NK-92 (cell line): Measurements from ENCODE around the gene ADAM33.

ENCODE experiments used
- DNase-seq: peaks from one replicate; lab custom pipeline; 2025; ENCODE audit not compliant: unreplicated experiment; lab: John Stamatoyannopoulos, UW

Gene ADAM33, protein sequence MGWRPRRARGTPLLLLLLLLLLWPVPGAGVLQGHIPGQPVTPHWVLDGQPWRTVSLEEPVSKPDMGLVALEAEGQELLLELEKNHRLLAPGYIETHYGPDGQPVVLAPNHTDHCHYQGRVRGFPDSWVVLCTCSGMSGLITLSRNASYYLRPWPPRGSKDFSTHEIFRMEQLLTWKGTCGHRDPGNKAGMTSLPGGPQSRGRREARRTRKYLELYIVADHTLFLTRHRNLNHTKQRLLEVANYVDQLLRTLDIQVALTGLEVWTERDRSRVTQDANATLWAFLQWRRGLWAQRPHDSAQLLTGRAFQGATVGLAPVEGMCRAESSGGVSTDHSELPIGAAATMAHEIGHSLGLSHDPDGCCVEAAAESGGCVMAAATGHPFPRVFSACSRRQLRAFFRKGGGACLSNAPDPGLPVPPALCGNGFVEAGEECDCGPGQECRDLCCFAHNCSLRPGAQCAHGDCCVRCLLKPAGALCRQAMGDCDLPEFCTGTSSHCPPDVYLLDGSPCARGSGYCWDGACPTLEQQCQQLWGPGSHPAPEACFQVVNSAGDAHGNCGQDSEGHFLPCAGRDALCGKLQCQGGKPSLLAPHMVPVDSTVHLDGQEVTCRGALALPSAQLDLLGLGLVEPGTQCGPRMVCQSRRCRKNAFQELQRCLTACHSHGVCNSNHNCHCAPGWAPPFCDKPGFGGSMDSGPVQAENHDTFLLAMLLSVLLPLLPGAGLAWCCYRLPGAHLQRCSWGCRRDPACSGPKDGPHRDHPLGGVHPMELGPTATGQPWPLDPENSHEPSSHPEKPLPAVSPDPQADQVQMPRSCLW

DNA sequence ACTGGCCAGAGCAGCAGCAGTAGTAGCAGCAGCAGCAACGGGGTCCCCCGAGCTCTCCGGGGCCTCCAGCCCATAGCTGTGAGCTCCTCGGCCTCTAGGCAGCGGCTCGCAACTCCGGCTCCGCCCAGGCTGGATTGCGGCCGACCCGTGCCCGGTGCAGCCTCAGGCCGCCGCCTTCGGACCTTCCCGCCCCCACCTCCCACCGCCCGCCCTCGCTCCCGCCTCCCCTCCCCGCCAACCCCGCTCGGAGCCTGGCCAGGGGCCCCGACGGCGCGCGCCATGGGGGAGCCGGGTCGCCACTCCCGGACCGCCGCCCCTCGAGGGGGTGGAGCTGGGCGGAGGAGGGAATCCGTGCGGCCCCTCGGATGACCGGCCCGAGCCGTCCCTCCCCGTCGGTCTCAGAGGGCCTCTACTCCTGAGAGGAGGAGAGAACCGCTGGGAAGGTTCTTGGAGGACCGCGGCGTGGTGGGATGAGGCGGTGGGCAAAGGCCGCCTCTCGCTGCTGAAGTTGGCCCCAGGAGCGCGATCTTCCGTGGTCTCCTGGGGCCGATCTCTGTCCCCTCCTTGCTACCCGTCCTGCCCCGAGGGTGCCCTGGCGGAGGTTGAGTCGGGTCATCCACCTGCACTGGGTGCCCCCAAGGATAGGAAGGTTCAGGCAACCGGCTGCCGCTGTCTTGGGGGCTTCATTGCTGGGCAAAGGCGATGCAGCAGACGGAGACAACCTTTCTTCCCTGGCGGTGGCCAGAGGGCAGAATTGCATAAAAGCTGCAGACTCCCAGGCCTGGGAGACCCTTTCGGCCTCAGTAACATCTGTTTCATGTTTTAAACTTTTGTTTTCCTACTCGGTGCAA lies at the start of gene ADAM33:
Gene ADAM33, minus strand, starts transcription at position 80 of the 851 bp plus-strand sequence. Its CDS starts 6 bp downstream, at position 74.
- DNase-seq, result no peak

- no peak for DNase-seq
These were observed 49.2 kb upstream of the ADAM33 start for GRCh38 chr20:3730803-3731672.

DNA sequence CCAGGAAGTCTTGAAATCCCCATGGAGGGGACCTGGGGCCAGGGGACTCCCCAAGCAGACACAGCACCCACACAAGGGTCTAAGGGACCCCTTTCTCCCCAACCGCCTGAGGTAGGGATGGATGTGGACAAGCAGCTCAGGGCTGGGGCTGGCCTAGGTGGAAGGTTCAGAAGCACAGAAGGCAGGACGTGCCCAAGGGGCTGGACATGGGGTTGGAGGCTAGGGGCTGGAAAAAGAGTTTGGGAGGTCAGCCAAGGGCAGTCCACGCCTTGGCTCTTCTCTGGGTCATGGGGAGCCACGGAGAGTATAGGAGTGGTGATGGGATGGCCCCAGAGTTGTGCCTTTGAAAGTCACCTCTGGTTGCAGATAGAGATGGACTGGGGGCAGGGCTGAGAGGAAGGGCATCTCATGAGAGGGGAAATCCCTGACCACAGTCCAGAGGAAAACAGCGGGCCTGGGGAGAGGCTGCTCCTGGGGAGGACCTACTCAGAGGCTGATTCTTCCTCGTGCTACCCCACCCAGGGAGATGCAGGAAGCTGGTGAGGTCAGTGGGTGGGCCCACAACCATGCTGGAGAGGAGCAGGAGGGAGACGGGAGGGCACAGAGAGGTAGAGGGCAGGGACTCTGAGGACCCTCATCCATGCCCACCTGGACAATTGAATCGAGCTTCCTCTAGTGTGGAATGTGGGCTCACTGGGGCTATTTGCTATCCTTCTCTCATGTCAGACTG lies 48.2 kb upstream of the ADAM33 start:
- DNase-seq, result no peak

DNA sequence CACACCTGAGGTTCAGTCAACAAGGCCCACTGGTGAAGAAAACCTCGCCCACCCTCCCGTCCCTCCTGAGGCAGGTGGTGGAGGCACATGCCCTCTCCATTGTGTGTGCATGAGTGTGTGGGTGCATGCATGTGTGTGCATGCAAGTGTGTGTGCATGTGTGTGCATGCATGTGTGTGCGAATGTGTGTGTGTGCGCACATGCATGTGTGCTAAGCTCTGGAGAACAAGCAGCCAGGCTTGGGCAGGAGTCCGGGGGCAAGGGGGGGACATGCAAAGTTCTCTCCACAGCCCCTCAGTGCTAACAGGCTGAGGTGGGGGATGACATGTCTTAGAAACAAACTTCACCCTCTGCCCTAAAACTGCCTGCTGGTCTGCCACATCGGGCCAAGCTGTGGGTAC lies 47.6 kb upstream of the ADAM33 start:
- DNase-seq, result no peak

- DNase-seq, result no peak
These were observed 47.1 kb upstream of the ADAM33 start for GRCh38 chr20:3728876-3729275.

- DNase-seq, result no peak
These were observed 46.5 kb upstream of the ADAM33 start for GRCh38 chr20:3728354-3728753.

GRCh38 chr20:3727401-3728021 lies 45.7 kb upstream of the ADAM33 start:
- DNase-seq, result no peak

GRCh38 chr20:3724356-3724755 lies 42.5 kb upstream of the ADAM33 start:
- DNase-seq, result no peak

GRCh38 chr20:3723284-3723683 lies 41.5 kb upstream of the ADAM33 start:
- DNase-seq, result no peak

DNA sequence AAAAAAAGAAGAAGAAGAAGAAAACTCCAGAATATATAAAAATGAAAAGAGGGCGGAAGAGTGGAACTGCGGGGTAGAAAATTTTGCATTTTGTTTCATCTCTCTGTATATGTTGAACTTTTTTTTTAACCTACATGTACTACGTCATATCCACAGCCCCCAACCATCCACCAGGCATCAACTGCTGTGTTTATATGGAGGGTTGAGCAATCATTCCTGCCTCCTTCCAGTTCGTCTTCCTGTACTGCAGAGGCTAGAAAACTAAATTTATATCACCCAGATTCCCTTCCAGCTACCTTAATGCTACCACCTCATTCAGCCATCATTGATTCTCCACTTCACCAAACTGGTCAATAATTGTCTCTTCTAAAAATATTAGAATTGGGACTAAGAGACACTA lies 40.1 kb upstream of the ADAM33 start:
- no peak for DNase-seq

- DNase-seq, result no peak
These were observed 38.8 kb upstream of the ADAM33 start for GRCh38 chr20:3720626-3721025.

GRCh38 chr20:3720068-3720467 lies 38.3 kb upstream of the ADAM33 start:
- no peak for DNase-seq

- DNase-seq, result no peak
These were observed 37.2 kb upstream of the ADAM33 start for GRCh38 chr20:3719046-3719445.

- DNase-seq, result no peak
These were observed 34.5 kb upstream of the ADAM33 start for GRCh38 chr20:3716195-3716834.

DNA sequence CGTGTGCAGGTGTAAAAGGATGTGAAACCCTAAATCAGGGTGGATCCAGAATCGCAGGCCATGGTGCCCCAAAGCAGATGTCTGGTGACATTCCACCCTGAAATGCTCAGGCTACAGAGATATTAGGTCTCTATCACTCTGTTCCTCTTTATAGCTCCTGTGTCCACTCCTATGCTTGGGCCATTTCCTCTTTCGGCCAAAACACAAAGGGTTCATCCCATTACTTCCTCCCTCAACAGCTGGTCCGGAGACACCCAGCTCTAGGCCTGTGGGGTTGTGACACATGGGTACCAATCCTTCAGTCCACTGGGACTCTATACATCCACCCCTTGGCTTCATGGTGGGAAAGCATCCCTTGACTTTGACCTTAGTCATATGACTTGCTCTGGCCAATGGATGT lies 32.3 kb upstream of the ADAM33 start:
- DNase-seq, result no peak

DNA sequence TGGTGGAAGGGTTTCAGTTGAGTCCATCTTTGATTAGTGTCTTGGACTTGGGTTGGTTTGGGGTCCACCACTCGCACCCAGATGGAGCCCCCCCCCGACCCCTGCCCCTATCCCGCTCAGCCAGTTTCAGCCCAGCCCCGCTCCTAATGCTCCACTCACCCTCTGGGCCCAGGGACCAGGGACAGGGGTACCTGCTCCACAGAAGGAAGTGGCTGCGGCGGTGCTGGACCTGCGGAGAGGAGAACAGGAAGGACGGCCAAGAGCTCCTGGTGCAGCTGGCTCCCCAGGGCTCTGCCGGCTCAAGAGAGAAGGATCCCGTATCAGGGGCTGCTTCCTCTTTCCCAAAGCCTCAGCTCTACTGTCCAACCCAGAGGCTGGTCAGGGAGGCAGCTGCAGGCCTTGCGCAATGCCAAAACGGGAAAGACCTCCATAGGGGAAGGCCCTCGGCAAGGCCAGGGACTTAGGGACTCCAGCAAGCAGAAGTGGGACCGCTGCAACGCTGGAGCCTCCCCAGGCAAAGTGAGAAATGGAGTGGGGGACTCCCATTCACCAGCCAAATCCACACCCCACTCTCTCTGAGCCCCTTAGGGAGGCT lies 30.6 kb upstream of the ADAM33 start, which contains the start of gene SIGLEC1:
Gene SIGLEC1, minus strand, starts transcription at position 322 of the 595 bp plus-strand sequence. CDS start 5,472 bp downstream, outside the sequence.
- no peak for DNase-seq

DNA sequence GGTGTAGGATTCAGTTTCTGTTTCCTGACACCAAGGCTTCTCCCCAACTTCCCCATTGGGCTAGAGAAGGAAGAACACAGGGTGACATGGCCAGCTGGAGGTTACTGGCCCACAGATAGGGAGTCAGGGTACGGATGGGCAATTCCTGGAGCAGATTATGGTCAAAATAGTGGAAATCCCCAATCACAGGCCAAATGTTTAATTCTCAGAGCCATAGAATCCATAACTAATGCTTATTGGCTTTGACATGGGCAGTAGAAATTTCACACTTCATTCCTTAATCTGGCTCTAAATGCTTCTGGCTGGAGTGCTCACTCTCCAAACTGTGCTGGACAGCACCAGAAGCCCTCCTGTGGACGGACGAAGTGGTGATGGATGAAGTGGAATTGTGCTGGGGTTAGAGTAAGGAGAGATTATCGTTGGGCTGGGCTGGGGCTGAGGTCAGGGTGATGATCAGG lies 29.7 kb upstream of the ADAM33 start:
- no peak for DNase-seq
